ENCODE data around the gene RMC1.
"Not testable (repeated sequence)": the region's sequence is repeated elsewhere in the genome, so short reads cannot be mapped to it uniquely, and the experiment has no call there.

RMC1 gene

DNA sequence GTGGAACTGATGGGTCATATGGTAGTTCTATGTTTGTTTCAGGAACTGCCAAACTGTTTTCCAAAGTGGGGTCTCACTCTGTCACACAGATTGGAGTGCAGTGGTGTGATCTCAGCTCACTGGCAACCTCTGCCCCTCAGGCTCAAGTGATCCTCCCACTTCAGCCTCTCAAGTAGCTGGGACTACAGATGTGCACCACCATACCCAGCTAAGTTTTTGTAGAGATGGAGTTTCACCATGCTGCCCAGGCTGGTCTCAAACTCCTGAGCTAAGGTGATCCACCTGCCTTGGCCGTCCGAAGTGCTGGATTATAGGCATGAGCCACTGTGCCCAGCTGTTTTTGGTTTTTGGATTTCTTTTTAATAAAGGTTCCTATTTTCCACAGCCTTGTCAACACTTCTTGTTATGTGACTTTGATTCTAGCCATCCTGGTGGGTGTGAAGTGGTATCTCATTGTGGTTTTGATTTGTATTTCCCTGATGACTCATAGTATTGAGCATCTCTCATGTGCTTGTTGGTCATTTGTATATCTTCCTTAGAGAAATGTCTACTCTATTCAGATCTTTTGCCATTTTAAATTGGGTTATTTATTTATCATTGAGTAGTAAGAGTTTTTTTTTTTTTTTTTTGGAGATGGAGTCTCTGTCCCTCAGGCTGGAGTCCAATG is 60.2 kb downstream of the RMC1 start:
- DNase-seq (ENCODE audit: low read depth in 2 of 2), result no peak

GRCh38 chr18:23565916-23566547 is 62.7 kb downstream of the RMC1 start:
- DNase-seq (ENCODE audit: low read depth in 2 of 2), result no peak

DNA sequence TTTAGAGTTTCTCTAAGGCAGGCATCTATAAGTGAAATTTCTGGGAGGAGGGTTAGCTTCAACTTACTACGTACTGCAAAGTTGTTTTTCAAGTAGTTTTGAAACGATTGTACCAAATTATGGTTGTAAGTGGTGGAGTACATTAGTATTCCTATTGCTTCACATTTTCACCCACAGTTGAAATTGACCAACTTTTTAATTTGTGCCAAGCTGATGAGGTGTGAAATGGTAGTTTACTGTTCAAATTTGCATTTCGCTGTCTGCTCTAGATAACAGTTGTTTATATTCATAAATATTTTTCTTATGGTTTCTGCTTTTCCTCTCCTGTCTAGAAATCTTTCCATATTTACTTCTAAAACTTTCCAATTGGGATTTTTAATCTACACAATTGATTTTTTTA is 64.4 kb downstream of the RMC1 start:
- DNase-seq (ENCODE audit: low read depth in 2 of 2), result no peak

- no peak for DNase-seq (ENCODE audit: low read depth in 2 of 2)
Measured at GRCh38 chr18:23568281-23569138, 65.2 kb downstream of the RMC1 start.

GRCh38 chr18:23569299-23570063 is 66.2 kb downstream of the RMC1 start:
- DNase-seq (ENCODE audit: low read depth in 2 of 2), result no peak

DNA sequence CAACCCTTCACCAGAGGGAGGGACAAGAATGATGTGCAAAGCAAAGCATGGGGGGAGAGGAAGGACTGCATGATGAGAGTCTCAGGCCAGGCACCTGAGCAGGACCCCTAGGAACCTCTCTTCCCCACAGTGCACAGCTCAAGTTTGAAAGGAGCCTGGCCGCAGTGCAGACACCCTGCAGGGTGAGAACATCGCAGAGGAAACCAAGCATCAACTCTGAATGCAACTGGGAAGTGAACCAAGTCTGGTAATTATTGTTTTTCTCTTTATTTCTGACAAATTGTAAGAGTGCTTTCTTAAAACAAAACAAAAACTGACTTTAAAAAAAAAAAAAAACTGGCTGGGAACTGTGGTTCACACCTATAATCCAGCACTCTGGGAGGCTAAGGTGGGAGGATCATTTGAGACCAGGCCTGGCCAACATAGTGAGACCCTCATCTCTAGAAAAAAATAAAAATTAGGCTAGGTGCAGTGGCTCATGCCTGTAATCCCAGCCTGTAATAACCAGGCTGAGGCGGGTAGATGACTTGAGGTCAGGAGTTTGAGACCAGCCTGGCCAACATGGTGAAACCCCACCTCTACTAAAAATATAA is 67.7 kb downstream of the RMC1 start:
- DNase-seq (ENCODE audit: low read depth in 2 of 2), result no peak

GRCh38 chr18:23572012-23572411 is 68.7 kb downstream of the RMC1 start:
- no peak for DNase-seq (ENCODE audit: low read depth in 2 of 2)

DNA sequence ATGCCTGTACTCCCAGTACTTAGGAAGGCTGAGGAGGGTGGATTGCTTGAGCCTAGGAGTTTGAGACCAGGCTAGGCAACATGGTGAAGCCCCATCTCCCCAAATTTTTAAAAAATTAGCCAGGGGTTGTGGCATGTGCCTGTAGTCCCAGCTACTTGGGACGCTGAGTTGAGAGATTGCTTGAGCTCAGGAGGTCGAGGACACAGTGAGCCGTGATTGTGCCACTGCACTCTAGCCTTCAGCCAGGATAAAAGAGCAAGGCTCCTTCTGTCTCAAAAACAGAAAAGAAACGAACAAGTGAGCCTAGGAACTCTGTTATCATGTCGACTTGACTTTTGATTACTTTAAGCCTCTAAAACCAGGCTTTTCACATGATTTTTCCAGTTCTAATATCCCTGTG is 69.3 kb downstream of the RMC1 start:
- DNase-seq (ENCODE audit: low read depth in 2 of 2), result no peak

DNA sequence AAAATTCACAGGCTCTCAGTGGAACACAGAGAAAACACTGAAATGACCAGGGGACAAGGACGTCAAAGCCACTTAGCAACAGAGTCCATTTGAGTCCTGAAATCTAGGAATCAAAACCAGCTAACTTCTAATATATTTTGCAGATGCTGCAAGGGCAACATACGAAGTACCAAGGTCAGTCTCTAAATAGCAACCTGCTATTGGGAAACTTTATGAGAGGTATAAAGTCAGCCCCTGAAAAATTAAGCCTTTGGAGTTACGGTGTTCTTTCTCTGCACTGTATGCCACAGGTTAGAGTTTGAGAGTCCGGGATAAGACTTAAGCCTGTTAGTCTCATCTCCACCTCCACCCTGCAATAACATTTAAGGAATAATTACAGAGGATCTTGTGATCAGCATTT is 69.7 kb downstream of the RMC1 start:
- no peak for DNase-seq (ENCODE audit: low read depth in 2 of 2)

DNA sequence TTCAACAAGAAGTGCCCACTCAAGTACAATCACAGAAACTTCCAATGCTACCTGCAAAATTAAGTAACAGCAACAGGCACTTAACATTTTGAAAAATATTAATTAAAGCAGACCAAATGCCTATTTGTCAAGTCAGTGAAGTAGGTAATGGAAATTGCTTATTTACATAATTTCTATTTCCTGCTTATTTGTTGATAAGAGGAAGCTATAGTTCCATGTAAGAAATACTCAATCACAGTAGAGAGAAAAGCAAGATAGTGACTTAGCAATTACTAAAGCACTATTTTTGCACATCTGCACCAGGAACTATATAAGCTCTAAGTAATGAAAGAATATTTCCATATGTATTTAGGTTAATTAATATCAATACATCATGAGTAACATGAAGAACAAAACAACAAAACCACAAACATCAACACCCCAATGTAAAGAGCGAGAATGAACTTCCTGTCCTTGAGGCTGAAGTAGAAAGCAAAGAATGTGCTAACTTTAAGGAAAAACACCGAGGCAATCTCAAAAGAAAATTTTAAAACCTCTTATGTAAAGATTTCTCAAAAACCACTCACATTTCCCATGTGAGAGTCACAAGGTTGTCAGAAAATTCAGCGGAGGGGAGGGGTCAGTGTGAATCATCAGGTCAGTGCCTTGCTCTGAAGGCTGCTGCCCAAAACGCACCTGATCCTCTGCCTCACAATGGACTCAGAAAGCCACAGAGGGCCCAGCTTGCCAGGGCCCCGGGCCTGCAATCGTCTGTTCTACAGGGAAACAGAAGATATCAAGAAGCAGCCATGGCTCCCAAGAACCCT is 70.5 kb downstream of the RMC1 start:
- DNase-seq (ENCODE audit: low read depth in 2 of 2), result no peak

- no peak for DNase-seq (ENCODE audit: low read depth in 2 of 2)
Measured at GRCh38 chr18:23574611-23575308, 71.4 kb downstream of the RMC1 start.

- DNase-seq (ENCODE audit: low read depth in 2 of 2), result no peak
Measured at GRCh38 chr18:23575309-23575651, 72.0 kb downstream of the RMC1 start.

- DNase-seq (ENCODE audit: low read depth in 2 of 2), result not testable (repeated sequence)
Measured at GRCh38 chr18:23577521-23577920, 74.2 kb downstream of the RMC1 start.

GRCh38 chr18:23578067-23578701 is 74.9 kb downstream of the RMC1 start:
- no peak for DNase-seq (ENCODE audit: low read depth in 2 of 2)

- no peak for DNase-seq (ENCODE audit: low read depth in 2 of 2)
Measured at GRCh38 chr18:23578891-23579653, 75.8 kb downstream of the RMC1 start.

DNA sequence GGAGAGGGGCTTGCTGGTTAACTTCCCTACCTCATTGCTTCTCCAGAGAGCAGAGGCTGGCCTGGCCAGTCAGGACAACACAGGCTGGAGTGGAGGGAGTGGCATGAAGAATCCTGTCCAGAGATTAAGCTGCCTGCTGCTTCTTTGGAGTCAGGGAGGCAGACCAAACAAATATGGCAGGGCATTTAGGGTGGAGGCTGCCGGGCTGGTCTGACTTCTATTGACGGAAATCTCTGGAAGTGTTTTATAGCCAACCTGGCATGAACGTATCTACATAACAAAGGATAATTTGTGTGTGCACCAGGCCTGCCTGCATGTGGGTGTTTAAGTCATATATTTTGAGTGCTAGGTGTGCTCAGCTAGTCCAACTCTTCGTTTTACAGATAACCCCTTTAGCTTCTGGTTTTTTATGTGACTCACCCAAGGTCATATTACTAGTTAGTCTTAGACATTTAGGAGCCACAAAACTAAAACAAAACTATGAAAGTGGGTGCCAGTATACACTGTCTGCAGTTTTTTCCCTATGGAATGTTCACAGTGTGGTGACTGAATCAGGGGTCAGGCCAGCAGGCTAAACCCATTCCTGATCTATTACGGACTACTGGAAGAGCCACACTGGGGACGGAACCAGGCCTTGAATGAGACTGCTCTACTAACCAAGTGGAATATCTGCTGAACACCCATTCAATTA is 77.5 kb downstream of the RMC1 start:
- DNase-seq (ENCODE audit: low read depth in 2 of 2), result no peak

All from fibroblast of skin of left quadriceps (primary cell).